GM10847 (cell line): Measurements from ENCODE around the gene TLCD2.

Experiments
- POLR2A ChIP-seq: IDR thresholded peaks from 2 replicates; pipeline ENCODE4 v1.6.1; 2011; ENCODE audit not compliant: insufficient read length; ENCODE audit errors: extremely low read depth

TLCD2 gene

GRCh38 chr17:1676401-1676800 lies 33.8 kb downstream of the TLCD2 start:
- TF ChIP-seq POLR2A, result no peak

- no peak for TF ChIP-seq POLR2A
Observed at GRCh38 chr17:1673041-1673785, 37.0 kb downstream of the TLCD2 start.

- no peak for TF ChIP-seq POLR2A
Observed at GRCh38 chr17:1661045-1661444, 49.1 kb downstream of the TLCD2 start.

GRCh38 chr17:1658100-1658499 lies 52.1 kb downstream of the TLCD2 start:
- no peak for TF ChIP-seq POLR2A

- TF ChIP-seq POLR2A, result no peak
Observed at GRCh38 chr17:1653735-1654134, 56.4 kb downstream of the TLCD2 start.
